ENCODE results near the gene ATP13A5.

Gene ATP13A5

DNA sequence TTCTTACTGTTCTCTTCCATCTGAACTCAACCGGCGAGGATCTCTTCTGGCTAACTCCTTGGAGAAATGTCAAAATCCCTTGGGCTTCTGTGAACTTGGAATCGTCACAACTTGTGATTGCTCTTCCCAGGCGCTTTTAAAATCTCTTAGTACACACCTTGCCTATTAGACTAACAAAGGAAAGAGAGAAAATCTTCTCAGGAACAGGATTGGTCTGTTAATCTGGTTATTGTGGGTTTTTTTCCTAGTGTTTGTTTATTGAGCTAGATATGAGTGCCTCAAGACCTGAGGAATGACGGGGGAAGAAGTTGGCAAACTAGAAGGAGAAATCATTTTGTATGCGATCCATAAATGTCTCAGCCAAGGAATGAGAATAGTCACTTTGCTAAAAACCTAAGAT, at the start of gene ATP13A5:
Gene ATP13A5 (minus strand): TSS at position 48 of the 400 bp plus-strand sequence. CDS start 28 bp downstream, at position 20.
- no peak for DNase-seq

GRCh38 chr3:193418576-193419373, 40.2 kb upstream of the ATP13A5 start:
- DNase-seq, result no peak

DNA sequence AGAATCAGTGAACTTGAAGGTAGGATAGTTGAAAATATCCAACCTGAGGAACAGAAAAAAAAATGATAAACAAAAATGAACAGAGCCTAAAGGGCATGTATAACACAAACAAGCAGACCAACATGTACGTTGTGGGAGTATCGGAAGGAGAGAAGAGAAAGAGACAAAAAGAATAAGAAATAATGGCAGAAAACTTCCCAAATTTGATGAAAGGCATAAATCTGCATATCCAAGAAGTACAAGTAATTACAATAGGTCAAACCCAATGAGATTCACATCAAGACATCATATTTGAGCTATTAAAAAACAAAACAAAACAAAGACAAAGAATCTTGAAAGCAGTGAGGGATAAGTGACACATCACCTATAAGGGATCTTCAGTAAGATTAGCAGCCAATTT, 38.1 kb upstream of the ATP13A5 start:
- no peak for DNase-seq

DNA sequence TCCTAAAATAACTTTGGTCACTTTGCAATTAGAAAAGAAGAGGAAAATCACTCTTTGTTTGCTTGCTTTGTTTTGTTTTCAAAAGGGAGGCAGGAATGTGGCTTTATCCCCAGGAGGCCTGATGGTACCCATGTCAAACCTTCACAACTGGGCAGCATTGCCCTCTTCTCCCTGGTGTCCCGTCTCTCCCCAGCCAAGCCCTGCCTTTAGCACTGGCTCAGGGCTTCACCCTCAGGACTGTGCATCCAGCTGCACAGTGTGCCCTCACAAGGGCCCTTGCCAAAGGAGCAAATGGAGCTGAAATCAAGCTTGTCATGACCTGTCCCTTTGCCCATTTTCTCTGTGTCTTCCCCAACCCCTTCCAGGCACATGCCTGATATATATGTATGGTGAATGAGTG, 29.1 kb upstream of the ATP13A5 start:
- DNase-seq, result no peak

DNA sequence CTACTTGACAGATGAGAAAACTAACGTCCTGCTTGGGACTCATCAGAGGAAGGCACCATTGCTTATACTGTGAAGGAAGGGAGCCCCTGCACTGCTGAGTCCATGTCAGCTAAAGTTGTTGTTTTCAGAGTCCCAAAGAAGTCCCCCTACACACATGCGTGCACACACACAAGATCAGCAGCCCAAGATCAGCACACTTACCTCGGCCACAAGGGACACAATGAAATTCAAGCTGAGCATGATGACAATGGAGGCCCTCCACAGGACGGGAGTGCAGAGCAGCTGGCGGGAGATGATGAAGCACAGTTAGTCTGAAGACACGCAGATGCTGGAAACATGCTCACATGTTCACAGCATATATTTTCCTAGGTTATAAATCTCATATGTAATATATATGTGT, 28.6 kb upstream of the ATP13A5 start:
- DNase-seq, result no peak

DNA sequence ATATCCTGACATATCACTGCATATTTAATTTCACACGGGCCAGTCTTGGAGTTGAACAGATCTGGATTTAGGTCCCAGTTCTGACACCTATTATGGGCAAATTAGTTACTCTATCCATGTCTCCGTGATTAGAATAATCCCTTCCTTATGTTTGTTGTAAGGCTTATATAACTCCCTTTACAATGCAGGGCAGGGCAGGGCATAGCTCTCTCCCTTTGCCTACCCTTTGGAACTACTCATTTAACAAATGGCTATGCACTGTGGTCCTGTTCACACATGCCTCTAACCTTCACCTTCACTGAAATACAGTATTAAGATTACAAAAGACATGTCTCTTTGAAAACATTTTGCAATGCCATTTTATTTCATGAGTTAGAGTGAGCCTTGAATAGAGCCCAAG, 24.8 kb upstream of the ATP13A5 start:
- DNase-seq, result no peak

DNA sequence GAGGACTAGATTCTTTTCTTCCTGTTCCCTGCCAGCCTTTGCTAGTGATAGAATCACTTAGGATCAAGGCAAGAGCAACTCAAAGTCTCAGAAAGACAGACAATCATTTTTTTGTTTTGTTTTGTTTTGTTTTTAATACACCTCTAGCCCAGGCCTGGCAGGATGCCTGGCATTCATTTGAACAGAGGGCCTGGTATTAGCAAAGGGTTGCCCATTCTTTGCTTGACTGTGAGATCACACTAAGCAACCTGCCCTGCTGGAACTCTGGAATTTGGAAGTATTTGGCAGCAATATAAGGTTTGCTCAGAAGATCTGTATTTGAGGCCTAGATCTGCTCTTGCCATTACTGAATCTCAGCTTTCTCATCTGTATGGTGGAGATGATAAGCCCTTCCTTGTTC, 21.8 kb upstream of the ATP13A5 start:
- DNase-seq, result no peak

DNA sequence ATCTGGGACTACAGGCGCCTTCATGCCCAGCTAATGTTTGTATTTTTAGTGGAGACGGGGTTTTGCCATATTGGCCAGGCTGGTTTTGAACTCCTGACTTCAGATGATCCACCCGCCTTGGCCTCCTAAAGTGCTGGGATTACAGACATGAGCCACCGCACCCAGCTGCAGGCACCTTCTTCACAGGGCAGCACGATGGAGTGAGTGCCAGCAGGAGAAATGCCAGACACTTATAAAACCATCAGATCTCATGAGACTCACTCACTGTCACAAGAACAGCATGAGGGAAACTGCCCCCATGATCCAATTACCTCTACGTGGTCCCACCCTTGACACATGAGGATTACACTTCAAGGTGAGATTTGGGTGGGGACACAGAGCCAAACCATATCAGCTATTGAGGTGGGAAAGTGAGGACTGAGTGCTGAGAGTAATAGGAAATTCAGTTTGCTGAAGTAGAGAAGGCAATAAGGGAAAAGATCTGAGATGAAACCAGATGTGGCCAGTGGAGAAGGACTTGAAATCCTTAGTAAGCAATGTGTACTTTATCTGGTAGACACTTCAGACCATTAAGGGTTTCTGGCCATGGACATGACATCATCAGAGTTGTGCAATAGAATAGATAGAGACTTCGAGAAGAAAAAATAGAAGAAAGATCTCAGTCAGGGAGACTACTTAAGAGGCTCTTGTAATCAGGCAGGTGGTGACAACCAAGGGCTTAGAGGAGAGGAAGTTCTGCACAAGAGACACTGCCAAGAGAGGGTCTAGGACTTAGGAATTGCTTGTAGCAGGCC, 18.1 kb upstream of the ATP13A5 start:
- peak; percentile 52 for DNase-seq

DNA sequence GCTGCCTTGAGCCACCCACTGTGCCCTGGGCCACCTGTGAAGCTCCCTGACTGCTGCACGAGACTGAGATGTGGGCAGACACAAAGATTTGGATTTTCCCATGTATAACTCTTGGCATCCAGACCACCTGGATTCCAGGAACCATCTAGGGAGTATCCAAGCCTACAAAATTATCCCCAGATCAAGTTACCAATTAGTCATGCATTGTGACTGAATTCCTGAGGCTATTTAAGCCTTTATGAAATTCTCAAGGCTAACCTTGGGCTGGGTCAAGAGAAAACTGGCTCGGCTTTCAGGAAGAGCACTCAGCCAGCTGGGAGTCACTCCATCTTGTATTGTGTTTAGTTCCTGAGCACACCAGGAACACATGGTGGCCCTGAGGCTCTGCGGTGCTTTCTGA, 13.3 kb upstream of the ATP13A5 start:
- no peak for DNase-seq

GRCh38 chr3:193389335-193389734, 10.8 kb upstream of the ATP13A5 start:
- no peak for DNase-seq

DNA sequence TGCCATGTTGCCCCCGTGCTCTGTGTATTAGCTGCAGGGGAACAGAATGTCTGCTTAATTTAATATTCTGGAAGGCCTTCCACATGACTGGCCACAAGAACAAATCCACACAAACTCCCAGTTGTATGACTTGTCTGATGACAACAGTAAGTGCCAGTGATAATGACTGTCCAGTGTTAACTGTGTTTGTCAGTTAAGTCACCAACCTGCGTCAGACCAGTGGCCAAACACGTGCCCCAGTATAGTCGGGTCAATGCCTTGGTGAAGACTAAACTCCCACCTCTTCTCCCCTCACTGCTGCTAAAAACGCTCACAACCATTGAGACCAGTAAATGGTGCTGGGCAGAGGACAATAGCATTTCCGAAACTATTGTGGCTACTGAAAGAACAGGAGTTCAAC, 9.8 kb upstream of the ATP13A5 start:
- DNase-seq, result no peak

GRCh38 chr3:193387596-193387995, 9.0 kb upstream of the ATP13A5 start:
- no peak for DNase-seq

- DNase-seq, result no peak
Measured at GRCh38 chr3:193377591-193377990, 962 bp downstream of the ATP13A5 start.

DNA sequence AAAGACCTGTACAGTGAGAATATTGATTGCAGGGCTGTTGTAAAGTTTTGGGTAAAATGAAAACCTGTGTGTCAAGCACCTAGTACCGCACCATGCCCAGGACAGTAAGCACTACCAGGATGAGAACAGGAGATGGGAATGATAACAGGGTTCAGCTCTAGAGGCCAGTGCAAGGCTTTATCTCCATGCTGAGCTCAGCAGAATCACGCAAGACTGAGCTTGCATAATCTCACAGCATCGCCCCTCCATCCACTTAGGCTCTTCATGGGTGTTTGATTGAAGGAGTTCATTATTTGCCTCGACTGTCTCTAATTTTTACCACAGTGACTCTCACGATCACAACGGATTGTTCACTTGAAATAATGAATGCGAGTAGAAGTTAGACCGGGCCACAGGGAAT, 2.9 kb downstream of the ATP13A5 start:
- DNase-seq, result no peak

DNA sequence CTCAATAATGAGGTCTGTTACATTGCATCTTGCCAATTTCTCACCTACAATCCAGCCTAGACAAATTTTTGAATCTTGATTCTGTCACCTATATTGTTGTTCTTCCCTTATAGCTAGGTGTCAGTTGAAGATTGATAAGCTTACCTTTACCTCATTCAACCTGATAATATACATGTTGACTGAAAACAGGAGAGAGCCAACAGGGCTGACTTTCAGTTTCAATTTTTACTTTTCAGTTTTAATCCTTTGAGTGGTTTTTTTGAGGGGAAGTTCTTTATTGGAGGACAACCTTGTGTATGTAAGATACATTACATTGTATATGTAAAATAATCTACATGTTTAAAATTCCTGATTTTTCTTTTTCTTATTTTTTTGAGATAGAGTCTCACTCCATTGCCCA, 5.8 kb downstream of the ATP13A5 start:
- peak; percentile 3 for DNase-seq

- DNase-seq, result no peak
Measured at GRCh38 chr3:193367868-193368267, 10.7 kb downstream of the ATP13A5 start.

- no peak for DNase-seq
Measured at GRCh38 chr3:193357291-193357690, 21.3 kb downstream of the ATP13A5 start.

- DNase-seq, result no peak
Measured at GRCh38 chr3:193354423-193354822, 24.1 kb downstream of the ATP13A5 start.

GRCh38 chr3:193350744-193351143, 27.8 kb downstream of the ATP13A5 start:
- no peak for DNase-seq

DNA sequence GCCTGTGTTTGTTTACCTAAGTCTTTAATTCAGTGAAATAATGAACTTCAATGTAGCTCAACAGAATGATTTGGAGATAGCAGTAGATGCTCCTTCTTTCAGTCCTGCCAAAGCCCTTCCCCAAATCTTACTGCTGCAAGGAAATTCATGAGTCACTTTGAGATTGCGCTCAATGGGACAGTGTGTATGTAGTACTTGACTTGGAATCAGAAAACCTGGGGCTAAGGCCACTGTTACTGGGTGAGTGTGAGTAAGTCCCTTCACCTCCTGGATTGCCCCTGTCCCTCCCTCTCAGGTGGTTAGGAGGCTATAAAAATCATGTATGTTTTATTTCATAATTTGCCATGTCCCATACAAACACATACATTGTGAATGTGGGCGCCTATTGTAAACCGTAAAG, 29.9 kb downstream of the ATP13A5 start:
- no peak for DNase-seq

GRCh38 chr3:193347521-193348501, 30.7 kb downstream of the ATP13A5 start:
- DNase-seq, result no peak

DNA sequence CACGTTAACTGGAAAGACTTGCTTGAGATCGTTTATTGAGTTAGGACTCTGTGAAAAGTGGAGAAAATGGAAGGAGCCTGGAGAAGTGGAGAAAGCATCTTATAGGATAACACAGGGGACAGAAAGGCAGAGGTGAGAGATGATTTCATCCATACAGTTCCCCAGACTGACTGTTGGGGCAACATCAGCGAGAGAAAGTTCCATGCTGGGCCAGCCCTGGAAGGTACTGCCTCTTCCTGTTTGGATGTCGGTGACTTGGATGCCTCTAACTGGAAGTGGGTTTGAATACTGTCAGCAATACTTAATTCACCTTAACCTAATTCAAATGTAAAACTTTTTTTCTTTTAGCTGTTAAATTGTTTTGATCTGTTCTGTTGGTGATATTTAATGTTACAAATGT, 32.3 kb downstream of the ATP13A5 start:
- no peak for DNase-seq

GRCh38 chr3:193345431-193345830, 33.1 kb downstream of the ATP13A5 start:
- no peak for DNase-seq

All from OCI-M1 (cell line).